GM19452 (cell line): ENCODE results near the gene APOBEC3H.
"Not testable (repeated sequence)": the region's sequence is repeated elsewhere in the genome, so short reads cannot be mapped to it uniquely, and the experiment has no call there.

Source experiments
- ATAC-seq: cut with Tn5 transposase; IDR thresholded peaks from one replicate; pipeline ENCODE4 v1.9.1; 2021; ENCODE audit not compliant: unreplicated experiment

Gene APOBEC3H

DNA sequence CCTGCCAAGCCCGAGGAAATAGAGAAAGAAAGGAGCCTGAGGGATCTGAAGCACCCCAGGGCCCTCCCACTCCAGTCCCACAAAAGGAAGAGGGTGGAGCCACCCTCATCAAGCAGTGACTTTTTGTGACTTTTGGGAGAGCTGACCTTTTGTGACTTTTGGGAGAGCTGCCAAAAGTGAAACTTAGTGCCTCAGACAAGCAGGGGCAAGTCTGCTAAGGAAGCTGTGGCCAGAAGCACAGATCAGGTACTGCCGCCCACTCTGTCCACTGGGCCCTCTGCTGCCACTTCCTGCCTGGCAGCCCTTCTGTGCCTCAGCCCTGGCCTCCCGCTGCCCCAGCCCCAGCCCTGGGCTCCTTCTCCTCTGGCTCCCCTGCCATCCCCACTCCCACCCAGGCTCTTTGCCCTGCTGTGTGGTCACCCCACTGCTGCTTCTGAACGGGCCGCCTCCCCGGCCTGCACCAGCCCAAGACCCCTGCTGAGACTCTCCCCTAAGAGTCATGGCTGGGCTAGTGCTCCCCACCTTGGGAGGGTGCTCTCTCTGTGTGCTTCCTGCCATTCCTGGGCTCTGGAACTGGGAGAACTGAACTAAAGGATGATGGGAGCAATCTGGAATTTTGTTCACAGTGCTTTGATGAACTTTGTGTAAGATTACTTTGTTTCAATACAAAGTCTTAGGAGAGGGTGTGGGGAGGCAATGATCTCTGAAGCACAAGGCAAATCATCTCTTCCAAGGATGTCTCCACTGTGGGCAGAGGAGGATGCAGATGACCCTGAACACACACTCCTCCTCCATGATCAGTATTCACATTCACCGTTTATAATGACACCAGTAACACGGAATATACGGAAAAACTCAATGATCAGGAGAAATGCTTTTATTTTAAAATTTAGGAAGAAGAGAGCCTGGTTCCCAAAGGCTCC, at the start of gene APOBEC3H:
APOBEC3H (plus strand) TSS at position 147 of the 923 bp plus-strand sequence. CDS start 3,035 bp downstream, outside the sequence.
- ATAC-seq, result no peak

DNA sequence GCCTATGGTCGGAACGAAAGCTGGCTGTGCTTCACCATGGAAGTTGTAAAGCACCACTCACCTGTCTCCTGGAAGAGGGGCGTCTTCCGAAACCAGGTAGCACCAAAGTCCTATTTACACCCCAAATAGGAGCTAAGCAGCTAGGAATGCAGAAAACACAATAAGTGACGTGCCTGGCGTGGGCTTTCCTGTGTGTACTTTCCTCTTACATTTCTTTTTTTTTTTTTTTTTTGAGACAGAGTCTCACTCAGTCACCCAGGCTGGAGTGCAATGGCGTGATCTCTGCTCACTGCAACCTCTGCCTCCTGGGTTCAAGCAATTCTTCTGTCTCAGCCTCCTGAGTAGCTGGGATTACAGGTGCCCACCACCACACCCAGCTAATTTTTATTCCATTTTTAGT, 47.6 kb upstream of the APOBEC3H start:
- ATAC-seq, result not testable (repeated sequence)

DNA sequence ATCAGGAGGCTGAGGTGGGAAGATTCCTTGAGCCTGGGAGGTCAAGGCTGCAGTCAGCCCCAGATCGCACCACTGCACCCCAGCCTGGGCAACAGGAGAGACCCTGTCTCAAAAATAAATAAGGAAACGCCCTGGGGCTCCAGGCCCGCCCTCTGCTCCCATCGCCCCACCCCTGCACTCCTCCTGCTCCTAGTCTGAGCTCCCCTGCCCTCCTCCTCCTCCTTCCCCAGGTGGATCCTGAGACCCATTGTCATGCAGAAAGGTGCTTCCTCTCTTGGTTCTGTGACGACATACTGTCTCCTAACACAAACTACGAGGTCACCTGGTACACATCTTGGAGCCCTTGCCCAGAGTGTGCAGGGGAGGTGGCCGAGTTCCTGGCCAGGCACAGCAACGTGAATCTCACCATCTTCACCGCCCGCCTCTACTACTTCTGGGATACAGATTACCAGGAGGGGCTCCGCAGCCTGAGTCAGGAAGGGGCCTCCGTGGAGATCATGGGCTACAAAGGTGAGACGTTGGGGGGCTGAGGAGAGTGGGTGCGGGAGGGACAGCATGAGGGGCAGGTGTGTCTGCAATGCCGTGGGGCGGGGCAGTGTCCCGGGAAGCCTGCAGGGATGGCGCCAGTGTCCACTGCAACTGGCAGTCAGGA, 45.1 kb upstream of the APOBEC3H start:
- not testable (repeated sequence) for ATAC-seq

DNA sequence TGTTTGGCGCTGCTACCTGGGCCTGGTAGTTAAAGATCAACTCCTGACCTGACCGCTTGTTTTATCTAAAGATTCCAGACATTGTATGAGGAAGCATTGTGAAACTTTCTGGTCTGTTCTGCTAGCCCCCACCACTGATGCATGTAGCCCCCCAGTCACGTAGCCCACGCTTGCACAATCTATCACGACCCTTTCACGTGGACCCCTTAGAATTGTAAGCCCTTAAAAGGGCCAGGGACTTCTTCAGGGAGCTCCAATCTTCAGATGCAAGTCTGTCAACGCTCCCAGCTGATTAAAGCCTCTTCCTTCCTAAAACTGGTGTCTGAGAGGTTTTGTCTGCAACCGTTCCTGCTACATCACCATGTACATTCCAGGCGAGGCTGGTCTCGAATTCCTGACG, 41.4 kb upstream of the APOBEC3H start:
- no peak for ATAC-seq

DNA sequence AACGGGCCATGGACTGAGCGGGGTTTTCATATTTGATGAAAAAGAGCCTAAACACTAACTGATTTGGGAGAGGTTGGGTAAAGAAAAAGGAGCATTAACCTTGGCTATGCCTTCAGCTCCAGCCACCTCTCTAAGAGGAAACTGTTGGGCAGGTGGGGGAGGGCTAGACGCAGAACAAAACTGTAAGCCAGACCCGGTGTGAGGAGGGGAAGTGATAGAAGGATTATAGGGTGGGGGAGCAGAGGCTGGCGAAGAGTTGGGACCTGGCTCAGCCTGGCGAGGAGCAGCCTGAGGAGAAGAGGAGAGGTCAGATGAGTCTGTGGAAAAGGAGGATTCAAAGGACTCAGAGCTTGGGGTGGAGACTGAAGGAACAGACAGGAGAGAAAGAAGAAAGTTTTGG, 35.8 kb upstream of the APOBEC3H start:
- ATAC-seq, result not testable (repeated sequence)

DNA sequence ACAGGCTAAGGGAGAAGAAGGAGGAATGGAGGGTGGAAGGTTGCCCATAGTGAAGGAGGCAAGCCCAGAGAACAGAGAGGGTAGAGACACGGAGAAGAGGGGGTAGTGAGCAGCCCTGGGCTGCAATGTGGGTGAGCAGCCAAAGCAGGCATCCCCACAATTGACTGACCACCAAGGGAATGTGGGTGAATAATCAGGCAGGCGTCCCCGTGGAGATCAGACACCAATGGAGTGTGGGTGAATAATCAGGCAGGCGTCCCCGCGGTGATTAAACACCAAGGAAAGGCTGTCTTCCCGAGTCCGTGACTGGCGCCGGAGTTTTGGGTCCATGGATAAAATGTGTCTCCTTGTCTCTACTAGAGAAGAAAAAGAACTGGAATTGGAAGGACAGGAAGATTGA, 35.1 kb upstream of the APOBEC3H start:
- ATAC-seq, result not testable (repeated sequence)

DNA sequence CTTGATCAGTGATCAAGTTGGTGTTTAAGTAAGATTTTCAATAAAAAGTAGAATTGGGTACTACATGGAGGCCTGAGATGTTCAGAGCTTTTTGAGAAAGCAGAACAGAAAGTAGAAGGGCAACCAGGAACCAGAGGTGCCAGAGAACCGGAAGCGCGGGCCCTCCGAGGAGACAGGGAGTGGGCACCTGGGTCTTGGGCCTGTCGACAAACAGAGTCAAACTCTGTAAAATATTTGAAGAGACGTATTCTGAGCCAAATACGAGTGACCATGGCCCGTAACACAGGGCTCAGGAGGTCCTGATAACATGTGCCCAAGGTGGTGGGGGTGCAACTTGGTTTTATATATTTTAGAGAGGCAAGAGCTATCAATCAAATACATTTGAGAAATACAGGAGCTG, 33.1 kb upstream of the APOBEC3H start:
- not testable (repeated sequence) for ATAC-seq

DNA sequence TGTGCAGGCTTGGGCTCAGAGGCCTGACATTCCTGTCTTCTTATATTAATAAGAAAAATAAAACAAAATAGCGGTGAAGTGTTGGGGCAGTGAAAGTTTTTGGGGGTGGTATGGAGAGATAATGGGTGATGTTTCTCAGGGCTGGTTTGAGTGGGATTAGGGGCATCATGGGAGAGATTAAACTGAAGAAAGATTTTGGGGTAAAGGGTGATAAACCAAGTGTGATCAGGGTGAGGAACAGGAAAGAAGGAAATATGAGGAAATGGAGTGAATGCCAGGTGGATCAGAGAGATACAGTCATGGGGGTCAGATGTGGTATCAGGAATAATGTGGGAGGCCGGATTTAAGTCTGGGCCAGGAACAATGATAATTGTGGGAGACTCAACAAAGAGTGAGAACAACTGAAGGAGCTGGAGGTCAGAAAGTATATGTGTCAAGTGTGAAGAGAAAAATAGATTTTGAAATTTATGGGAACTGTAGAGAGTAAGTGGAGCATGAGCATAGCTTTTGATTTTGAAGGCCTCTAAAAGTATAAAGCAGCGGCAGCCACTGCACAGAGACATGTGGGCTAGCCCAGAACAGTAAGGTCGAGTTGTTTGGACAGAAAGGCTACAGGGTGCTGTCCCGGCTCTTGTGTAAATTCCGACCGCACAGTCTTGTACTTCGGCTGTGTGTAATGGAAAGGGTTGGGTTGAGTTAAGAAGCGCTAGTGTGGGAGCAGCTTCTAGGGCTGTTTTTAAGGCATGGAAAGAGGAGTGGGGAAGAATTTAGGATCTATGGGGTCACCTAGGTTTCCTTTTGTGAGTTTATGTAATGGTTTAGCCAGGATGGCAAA, 30.4 kb upstream of the APOBEC3H start:
- not testable (repeated sequence) for ATAC-seq

DNA sequence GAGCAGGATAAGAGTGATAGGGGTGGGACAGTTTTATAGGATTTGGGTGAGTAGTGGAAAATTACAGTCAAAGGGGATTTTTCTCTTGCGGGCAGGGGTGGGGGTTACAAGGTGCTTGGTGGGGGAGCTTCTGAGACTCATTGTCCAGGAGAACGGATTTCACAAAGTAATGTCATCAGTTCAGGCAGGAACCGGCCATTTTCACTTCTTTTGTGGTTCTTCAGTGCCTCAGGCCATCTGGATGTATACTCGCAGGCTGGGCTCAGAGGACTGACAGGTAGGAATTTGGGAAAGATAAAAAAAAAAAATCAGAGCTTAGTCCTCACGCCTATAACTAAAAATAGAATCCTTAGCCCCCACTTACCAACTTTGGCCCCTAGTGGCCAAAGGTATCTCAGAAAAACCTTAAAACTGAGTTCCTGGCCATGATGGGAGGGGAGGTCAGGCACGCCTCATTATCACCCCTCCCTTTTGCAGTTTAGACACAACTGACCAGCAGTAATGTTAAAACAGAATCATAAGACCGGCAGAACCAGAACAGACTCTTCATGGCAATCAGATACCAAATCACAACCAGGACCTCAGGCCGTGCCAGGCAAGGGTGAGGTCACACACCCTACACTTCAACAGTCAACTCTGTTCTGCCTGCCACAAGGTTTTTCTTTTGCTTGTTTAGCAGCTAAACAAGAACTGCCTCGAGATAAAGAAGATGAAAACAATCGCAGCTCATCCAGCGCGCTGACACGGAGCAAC, 28.8 kb upstream of the APOBEC3H start:
- ATAC-seq, result no peak

DNA sequence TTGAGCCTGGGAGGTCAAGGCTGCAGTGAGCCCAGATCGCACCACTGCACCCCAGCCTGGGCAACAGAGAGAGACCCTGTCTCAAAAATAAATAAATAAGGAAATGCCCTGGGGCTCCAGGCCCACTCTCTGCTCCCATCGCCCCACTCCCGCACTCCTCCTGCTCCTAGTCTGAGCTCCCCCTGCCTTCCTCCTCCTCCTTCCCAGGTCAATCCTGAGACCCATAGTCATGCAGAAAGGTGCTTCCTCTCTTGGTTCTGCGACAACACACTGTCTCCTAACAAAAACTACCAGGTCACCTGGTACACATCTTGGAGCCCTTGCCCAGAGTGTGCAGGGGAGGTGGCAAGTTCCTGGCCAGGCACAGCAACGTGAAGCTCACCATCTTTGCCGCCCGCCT, 26.9 kb upstream of the APOBEC3H start:
- ATAC-seq, result no peak

DNA sequence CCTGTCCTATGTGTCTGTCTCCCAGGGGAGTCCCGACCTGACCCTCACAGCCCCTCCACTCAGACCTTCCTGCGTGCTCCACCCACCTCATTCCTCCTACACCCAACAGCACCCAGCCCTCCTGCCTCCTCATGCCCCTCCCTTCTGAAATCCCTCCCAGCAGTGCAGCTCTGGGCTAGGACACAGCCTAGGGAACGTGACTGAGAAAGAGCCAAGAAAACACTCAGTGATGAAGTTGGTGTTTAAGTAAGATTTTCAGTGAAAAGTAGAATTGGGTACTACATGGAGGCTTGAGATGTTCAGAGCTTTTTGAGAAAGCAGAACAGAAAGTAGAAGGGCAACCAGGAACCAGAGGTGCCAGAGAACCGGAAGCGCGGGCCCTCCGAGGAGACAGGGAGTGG, 24.5 kb upstream of the APOBEC3H start:
- not testable (repeated sequence) for ATAC-seq

DNA sequence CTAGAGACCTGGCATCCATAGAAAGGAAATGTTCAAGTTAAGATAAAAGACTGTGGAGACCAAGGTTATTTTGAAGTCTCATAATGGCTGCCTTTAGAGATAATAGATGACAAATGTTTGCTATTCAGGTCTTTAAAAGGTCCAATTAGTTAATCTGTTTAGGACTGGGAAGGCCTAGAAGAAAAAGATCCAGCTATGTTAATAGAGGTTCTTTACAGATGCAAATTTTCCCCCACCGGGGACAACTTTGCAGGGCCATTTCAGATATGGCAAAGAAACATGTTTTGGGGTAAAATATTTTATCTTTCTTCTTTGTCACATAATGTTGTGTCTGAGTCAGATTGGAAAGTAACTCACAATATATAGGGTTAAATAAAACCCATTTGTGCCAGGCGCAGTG, 23.1 kb upstream of the APOBEC3H start:
- no peak for ATAC-seq

DNA sequence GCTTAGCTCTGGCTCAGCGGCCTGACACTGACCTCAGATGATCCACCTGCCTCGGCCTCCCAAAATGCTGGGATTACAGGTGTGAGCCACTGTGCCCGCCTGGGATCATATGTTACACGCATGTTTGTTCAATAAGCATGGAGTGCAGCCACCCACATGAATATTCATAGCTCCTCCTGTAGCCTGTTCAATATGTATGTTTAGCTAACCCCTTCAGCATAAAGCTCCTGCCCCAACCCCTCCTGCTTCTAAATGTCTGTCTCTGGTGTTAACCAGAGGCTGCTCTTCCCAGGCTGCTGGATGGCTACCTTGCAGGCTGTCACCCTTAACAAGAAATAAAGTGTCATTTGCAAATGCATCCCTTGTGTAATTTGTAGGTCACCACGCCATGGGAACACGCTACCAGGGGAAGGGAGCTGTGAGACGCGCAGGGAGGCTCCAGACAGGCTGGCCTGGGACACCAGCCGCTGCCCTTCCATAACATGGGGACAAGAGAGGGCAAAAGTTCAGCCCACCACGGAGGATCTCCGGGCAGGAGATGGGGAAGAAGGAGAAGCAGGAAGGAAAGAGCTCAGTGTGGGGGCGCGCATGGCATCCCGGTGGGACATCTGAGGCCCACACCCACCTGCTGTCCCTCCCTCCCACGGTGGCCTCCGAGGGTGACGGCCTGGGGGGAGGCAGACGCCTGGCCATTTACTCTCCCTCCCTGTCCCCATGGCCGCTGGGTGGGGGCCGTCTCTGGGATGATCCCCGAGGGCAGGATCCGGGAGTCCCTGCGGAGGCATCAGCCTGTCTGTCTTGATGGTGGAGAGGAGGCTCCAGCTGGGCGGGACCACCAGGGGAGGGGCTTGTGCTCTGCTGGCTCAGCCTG, 20.7 kb upstream of the APOBEC3H start:
- not testable (repeated sequence) for ATAC-seq

DNA sequence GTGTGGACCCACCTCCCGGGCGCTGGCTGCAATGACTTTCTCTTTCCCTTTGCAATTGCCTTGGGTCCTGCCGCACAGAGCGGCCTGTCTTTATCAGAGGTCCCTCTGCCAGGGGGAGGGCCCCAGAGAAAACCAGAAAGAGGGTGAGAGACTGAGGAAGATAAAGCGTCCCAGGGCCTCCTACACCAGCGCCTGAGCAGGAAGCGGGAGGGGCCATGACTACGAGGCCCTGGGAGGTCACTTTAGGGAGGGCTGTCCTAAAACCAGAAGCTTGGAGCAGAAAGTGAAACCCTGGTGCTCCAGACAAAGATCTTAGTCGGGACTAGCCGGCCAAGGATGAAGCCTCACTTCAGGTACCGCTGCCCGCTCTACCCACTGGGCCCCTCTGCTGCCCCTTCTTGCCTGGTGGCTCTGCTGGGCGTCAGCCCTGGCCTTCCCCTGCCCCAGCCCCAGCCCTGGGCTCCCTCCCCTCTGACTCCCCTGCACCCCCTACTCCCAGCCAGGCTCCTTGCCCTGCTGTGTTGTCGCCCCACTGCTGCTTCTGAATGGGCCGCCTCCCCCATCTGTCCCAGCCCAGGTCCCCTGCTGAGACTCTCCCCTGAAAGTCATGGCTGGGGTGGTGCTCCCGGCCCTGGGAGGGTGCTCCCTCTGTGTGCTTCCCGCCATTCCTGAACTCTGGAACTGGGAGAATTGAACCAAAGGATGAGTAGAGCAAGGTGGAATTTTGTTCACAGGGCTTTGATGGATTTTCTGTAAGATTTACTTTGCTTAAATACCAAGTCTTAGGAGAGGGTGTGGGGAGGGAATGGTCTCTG, 19.8 kb upstream of the APOBEC3H start, which contains the start of gene APOBEC3G:
APOBEC3G (plus strand) TSS at position 250 of the 815 bp plus-strand sequence; CDS start at position 337, 87 bp downstream.
- ATAC-seq, result peak; percentile 66

DNA sequence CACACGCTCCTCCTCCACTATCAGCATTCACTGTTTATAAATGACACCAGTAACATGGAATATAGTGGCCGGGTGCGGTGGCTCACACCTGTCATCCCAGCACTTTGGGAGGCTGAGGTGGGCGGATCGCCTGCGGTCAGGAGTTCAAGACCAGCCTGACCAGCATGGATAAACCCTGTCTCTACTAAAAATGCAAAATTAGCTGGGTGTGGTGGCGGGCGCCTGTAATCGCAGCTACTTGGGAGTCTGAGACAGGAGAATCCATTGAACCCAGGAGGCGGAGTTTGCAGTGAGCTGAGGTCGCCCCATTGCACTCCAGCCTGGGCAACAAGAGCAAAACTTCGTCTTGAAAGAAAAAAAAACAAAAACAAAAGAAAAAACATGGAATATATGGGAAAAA, 19.1 kb upstream of the APOBEC3H start:
- not testable (repeated sequence) for ATAC-seq

DNA sequence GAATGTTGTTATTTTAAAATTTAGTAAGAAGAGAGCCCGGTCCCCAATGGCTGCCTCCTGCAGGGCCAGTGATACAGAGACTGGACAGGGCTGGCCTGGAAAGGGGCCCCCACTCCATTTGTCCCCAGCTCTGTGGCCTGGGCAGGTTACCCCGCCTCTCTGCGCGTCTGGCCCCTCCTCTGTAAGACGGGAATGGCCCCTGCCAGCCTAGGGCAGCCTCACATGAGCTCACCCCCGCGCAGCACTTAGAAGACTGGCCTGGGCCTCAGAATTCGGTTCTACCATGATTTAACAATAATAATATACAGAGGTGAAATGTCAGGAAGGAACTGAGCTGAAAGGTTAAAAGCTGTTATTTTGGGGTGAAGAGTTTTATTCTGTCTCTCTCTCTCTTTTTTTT, 18.7 kb upstream of the APOBEC3H start:
- ATAC-seq, result no peak

DNA sequence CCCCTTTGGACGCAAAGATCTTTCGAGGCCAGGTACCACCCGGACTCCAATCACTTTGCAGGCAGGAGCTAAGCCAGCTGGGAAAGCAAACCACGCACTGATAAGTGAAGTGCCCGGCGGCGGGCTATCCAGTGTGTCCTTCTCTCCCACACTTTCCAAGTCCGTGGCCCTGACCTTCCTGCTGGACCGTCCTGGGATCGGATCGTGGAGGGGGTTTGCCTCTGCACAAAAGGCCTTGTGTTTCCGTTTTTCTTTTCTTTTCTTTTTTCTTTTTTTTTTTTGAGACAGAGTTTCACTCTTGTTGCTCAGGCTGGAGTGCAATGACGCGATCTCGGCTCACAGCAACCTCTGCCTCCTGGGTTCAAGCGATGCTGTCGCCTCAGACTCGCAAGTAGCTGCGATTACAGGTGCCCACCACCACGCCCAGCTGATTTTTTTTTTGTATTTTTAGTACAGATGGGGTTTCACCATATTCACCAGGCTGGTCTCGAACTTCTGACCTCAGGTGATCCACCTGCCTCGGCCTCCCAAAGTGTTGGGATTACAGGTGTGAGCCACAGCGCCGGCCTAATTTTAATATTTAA, 17.9 kb upstream of the APOBEC3H start:
- ATAC-seq, result not testable (repeated sequence)

DNA sequence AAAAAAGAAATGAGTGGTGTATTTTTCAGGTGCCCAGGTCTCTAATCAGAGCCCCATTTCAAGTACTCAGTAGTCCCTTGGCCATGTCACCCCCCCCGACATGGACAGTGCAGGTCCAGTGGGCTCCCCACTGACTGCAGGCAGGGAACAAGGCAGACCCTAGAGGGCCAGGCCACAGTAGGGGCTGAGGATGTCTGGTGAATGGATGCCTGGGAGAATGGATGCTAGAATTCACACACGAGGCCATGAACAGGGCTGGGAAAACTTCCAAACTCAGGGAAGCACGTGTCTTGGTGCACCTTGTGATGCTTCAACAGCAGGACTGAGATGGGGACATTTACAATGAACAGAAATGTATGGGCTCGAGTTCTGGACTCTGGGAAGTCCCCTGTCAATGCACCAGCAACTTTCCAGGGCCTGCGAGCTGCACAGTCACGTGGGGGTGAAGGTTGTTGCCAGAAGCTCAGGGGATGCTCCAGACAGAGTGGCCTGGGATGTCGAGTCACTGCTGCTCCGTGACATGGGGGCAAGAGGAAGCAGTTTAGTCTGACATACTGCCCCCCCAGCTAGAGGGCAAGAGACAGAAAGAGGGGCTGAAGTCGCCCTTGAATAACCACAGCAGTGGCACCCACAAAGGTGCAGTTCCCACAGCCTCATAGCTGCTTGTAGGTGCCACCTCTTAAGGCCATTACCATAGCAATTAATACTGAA, 16.8 kb upstream of the APOBEC3H start:
- no peak for ATAC-seq
